ENCODE results near the gene STOML1. TPM values are rescaled to one million over a fixed set of nuclear protein-coding genes. Genes with fewer than 3 reads are reported as not detected.

STOML1 gene, protein sequence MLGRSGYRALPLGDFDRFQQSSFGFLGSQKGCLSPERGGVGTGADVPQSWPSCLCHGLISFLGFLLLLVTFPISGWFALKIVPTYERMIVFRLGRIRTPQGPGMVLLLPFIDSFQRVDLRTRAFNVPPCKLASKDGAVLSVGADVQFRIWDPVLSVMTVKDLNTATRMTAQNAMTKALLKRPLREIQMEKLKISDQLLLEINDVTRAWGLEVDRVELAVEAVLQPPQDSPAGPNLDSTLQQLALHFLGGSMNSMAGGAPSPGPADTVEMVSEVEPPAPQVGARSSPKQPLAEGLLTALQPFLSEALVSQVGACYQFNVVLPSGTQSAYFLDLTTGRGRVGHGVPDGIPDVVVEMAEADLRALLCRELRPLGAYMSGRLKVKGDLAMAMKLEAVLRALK
- polyA plus RNA-seq = 49.5 and 59.4 TPM in 2 replicates
- 37.3 and 39.2 TPM in 2 replicates for polyA minus RNA-seq

DNA sequence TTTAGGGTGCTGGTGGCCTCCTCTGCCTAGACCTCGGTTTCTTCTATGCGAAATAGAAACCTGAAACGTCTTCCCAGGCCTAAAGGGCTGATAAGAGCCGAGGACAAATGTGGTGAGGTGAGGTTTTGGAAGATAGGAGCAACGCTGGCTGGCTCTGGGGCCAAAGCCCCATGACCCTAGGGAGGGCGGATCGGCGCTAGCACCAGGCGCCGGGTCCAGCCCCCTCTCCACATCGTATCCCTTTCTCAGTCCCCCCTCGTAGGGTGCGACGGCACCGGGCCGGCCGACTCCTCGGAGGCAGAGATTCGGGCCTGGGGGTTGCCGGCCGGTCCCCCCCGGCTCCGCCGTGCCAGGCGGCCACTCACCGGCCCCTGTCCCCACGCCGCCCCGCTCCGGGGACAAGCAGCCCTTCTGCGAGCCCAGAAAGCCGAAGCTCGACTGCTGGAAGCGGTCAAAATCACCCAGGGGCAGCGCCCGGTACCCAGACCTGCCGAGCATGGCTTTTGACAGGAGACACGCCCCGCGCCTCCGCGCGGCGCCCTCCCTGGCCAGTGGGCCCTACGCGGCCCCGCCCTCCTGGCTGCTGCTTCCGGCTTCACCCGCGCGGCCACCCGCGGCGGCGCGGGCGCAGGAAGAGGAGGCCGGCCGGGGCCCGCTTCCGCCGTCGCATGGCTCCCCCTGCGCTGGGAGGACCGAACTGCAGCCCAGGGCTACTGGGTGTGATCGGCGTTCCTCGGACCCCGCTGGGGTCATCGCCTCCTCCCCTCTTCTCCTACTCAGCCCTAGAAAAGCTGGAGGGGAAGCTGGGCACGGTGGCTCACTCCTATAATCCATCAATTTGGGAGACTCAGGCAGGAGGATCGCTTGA, at the start of gene STOML1:
Gene STOML1 (minus strand): TSS at position 570 of the 868 bp plus-strand sequence. CDS start 72 bp downstream, at position 498.
- no peaks in the 10 kb centered on the region for H3K9me2 ChIP-seq (ENCODE audit: insufficient read depth, low read length)
- TF ChIP-seq RAD21 (conservative IDR thresholded peaks at IDR 0.05) = peak; percentile 13
- TF ChIP-seq, protein P1, sequence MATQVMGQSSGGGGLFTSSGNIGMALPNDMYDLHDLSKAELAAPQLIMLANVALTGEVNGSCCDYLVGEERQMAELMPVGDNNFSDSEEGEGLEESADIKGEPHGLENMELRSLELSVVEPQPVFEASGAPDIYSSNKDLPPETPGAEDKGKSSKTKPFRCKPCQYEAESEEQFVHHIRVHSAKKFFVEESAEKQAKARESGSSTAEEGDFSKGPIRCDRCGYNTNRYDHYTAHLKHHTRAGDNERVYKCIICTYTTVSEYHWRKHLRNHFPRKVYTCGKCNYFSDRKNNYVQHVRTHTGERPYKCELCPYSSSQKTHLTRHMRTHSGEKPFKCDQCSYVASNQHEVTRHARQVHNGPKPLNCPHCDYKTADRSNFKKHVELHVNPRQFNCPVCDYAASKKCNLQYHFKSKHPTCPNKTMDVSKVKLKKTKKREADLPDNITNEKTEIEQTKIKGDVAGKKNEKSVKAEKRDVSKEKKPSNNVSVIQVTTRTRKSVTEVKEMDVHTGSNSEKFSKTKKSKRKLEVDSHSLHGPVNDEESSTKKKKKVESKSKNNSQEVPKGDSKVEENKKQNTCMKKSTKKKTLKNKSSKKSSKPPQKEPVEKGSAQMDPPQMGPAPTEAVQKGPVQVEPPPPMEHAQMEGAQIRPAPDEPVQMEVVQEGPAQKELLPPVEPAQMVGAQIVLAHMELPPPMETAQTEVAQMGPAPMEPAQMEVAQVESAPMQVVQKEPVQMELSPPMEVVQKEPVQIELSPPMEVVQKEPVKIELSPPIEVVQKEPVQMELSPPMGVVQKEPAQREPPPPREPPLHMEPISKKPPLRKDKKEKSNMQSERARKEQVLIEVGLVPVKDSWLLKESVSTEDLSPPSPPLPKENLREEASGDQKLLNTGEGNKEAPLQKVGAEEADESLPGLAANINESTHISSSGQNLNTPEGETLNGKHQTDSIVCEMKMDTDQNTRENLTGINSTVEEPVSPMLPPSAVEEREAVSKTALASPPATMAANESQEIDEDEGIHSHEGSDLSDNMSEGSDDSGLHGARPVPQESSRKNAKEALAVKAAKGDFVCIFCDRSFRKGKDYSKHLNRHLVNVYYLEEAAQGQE (IDR thresholded peaks at IDR 0.05; ENCODE audit: borderline replicate concordance) = no peak
- peak; percentile 66 for TF ChIP-seq EP300 (conservative IDR thresholded peaks at IDR 0.05; ENCODE audit: poor library complexity, severe bottlenecking)
- TF ChIP-seq MXI1 (conservative IDR thresholded peaks at IDR 0.05; ENCODE audit: poor library complexity, severe bottlenecking) = peak; percentile 92
- TF ChIP-seq TAF1 (IDR thresholded peaks at IDR 0.05; ENCODE audit: low read depth) = peak; percentile 68
- TF ChIP-seq SMC3 (conservative IDR thresholded peaks at IDR 0.05; ENCODE audit: poor library complexity) = no peak
- TF ChIP-seq POLR2AphosphoS5 (IDR thresholded peaks at IDR 0.05) = peak; percentile 82
- TF ChIP-seq, protein P2, sequence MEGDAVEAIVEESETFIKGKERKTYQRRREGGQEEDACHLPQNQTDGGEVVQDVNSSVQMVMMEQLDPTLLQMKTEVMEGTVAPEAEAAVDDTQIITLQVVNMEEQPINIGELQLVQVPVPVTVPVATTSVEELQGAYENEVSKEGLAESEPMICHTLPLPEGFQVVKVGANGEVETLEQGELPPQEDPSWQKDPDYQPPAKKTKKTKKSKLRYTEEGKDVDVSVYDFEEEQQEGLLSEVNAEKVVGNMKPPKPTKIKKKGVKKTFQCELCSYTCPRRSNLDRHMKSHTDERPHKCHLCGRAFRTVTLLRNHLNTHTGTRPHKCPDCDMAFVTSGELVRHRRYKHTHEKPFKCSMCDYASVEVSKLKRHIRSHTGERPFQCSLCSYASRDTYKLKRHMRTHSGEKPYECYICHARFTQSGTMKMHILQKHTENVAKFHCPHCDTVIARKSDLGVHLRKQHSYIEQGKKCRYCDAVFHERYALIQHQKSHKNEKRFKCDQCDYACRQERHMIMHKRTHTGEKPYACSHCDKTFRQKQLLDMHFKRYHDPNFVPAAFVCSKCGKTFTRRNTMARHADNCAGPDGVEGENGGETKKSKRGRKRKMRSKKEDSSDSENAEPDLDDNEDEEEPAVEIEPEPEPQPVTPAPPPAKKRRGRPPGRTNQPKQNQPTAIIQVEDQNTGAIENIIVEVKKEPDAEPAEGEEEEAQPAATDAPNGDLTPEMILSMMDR (IDR thresholded peaks at IDR 0.05; ENCODE audit: poor library complexity, severe bottlenecking) = peak; percentile 98
- no peak for TF ChIP-seq EZH2 (IDR thresholded peaks at IDR 0.05; ENCODE audit: borderline replicate concordance, insufficient read depth, low read length, poor library complexity, severe bottlenecking)
- peak within 1 kb of the TSS; percentile 80 for H2AFZ ChIP-seq (ENCODE audit: low read depth, low read length)
- H3K4me2 ChIP-seq (ENCODE audit: low read length) = peak within 1 kb of the TSS; percentile 89
- no peaks in the 10 kb centered on the region for H3K36me3 ChIP-seq (ENCODE audit: insufficient read depth, low read length)
- H3K27me3 ChIP-seq (ENCODE audit: insufficient read depth, low read depth, low read length) = no peaks in the 10 kb centered on the region
- H3F3A ChIP-seq (ENCODE audit: insufficient read depth, low read length, poor library complexity, severe bottlenecking) = no peaks in the 10 kb centered on the region
- H4K20me1 ChIP-seq (ENCODE audit: insufficient read depth) = no peaks in the 10 kb centered on the region
- peaks cover 19% of the 10 kb centered on the region for H3K79me2 ChIP-seq (replicated peaks; ENCODE audit: insufficient read depth, low read length)
- H3K9ac ChIP-seq (ENCODE audit: low read length) = peak within 1 kb of the TSS; percentile 93
- no peaks in the 10 kb centered on the region for H3K9me3 ChIP-seq (ENCODE audit: low read length)
- H3K4me3 ChIP-seq (ENCODE audit: low read length) = peak within 1 kb of the TSS; percentile 99
- peak within 1 kb of the TSS; percentile 57 for H3K27ac ChIP-seq (ENCODE audit: low read length)

DNA sequence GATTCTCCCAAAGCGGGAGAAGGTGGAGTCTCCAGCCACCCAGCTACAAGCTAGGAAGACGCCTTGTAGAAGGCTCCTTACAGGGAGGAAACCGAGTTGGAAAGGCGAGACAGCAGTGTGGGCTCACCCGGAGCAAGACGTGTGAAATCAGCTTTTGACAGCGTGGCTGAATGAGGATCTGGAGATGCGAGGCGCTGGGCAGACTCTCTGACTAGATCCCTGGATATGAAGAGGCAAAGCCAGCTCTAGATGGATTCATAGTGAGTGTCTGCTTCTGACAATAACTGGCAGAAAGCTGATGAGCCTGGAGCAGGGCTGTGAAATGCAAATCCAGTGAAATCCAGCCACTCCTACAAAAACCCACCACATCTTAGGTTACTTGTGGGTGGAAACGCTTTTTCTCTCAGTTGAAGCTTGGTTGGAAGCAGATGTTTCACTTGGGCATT, 49.2 kb upstream of the STOML1 start:
- no peak overlapping the region for H3K4me3 ChIP-seq (ENCODE audit: low read length)
- TF ChIP-seq, protein P2 (IDR thresholded peaks at IDR 0.05; ENCODE audit: poor library complexity, severe bottlenecking) = no peak
- no peak for TF ChIP-seq EZH2 (IDR thresholded peaks at IDR 0.05; ENCODE audit: borderline replicate concordance, insufficient read depth, low read length, poor library complexity, severe bottlenecking)
- no peak for TF ChIP-seq MXI1 (conservative IDR thresholded peaks at IDR 0.05; ENCODE audit: poor library complexity, severe bottlenecking)
- no peak for TF ChIP-seq SMC3 (conservative IDR thresholded peaks at IDR 0.05; ENCODE audit: poor library complexity)
- TF ChIP-seq, protein P1 (IDR thresholded peaks at IDR 0.05; ENCODE audit: borderline replicate concordance) = no peak
- no peak for TF ChIP-seq EP300 (conservative IDR thresholded peaks at IDR 0.05; ENCODE audit: poor library complexity, severe bottlenecking)
- no peak for TF ChIP-seq RAD21 (conservative IDR thresholded peaks at IDR 0.05)
- TF ChIP-seq TAF1 (IDR thresholded peaks at IDR 0.05; ENCODE audit: low read depth) = no peak
- no peak for TF ChIP-seq POLR2AphosphoS5 (IDR thresholded peaks at IDR 0.05)
- H3K27me3 ChIP-seq (ENCODE audit: insufficient read depth, low read depth, low read length) = no peaks in the 10 kb centered on the region
- no peak overlapping the region for H3K4me2 ChIP-seq (ENCODE audit: low read length)
- H3K9me2 ChIP-seq (ENCODE audit: insufficient read depth, low read length) = no peaks in the 10 kb centered on the region
- H3K36me3 ChIP-seq (ENCODE audit: insufficient read depth, low read length) = no peaks in the 10 kb centered on the region
- no peak overlapping the region for H3K9ac ChIP-seq (ENCODE audit: low read length)
- H3K79me2 ChIP-seq (replicated peaks; ENCODE audit: insufficient read depth, low read length) = no peaks in the 10 kb centered on the region
- H3K9me3 ChIP-seq (ENCODE audit: low read length) = no peaks in the 10 kb centered on the region
- H2AFZ ChIP-seq (ENCODE audit: low read depth, low read length) = no peak overlapping the region
- no peak overlapping the region for H3K27ac ChIP-seq (ENCODE audit: low read length)
- no peaks in the 10 kb centered on the region for H3F3A ChIP-seq (ENCODE audit: insufficient read depth, low read length, poor library complexity, severe bottlenecking)
- H4K20me1 ChIP-seq (ENCODE audit: insufficient read depth) = no peaks in the 10 kb centered on the region

Measured in neural cell (in vitro differentiated cells).